HCT116 (cell line): ENCODE measurements around the gene SPSB2. TPM values are rescaled to one million over a fixed set of nuclear protein-coding genes. Genes with fewer than 3 reads are reported as not detected.
A peak's percentile ranks its signal among the peaks of the same experiment; 100 is the strongest.

Experiments
- ATAC-seq: fragments of 200-7000 bp; cut with Tn5 transposase; 2 replicates; pipeline ENCODE4 v1.9.1; 2020; ENCODE audit warnings: mild to moderate bottlenecking, moderate library complexity
- BruUV-seq: library from RNA; stranded (reverse); fragments of 400-500 nt; replicated peaks from 2 replicates; lab custom pipeline; 2021; lab: Mats Ljungman, UMichigan
- CTCF ChIA-PET: fragments of 300-600 bp; sonication (Branson Sonifier 250); formaldehyde crosslinking; loops from one replicate; lab custom pipeline; 2021; ENCODE audit warnings: antibody characterized with exemption; lab: Charles Lee
- POLR2A ChIA-PET: fragments of 300-600, 350-600 bp; sonication (Branson Sonifier 250); formaldehyde crosslinking; loops from one replicate; lab custom pipeline; 2021; ENCODE audit warnings: antibody characterized with exemption; lab: Charles Lee
- RAD21 ChIA-PET, 2 experiments: fragments of 300-600 bp; sonication (Branson Sonifier 250); formaldehyde crosslinking; loops; one replicate each; lab custom pipeline; 2023; ENCODE audit warnings: low total read pairs in 2 of 2; ENCODE audit not compliant: uncharacterized antibody in 2 of 2, unreplicated experiment in 2 of 2, low non-redundant PET in 1 of 2; lab: Charles Lee
- DNase-seq: peaks from one replicate; pipeline ENCODE4 v3.0.0-alpha.2; 2010; ENCODE audit warnings: low read depth, low spot score
- H2AFZ ChIP-seq: fragments of 200-600 bp; shearing (Covaris generic), sonication (generic); 2 replicates; pipeline ENCODE4 v1.6.1; 2017; ENCODE audit warnings: low read depth, mixed run types, mixed read lengths, antibody characterized with exemption, low read length; ENCODE audit not compliant: poor library complexity, severe bottlenecking
- H3K27ac ChIP-seq: 2 replicates; pipeline ENCODE4 v1.5.1; 2012; ENCODE audit warnings: low read depth, low read length
- H3K27me3 ChIP-seq: fragments of 200-600 bp; sonication (generic); 2 replicates; pipeline ENCODE4 v1.6.1; 2016; ENCODE audit warnings: mixed run types, low read length, mixed read lengths; ENCODE audit not compliant: insufficient read depth
- H3K36me3 ChIP-seq, 2 experiments: fragments of 200-500 bp in 1 of 2; fragments of 200-600 bp in 1 of 2; sonication (Bioruptor generic) in 1 of 2; sonication (generic) in 1 of 2; 2 replicates each; pipeline versions ENCODE4 v1.5.1 to v1.6.1; 2014 to 2016; ENCODE audit warnings: low read length in 2 of 2, inconsistent platforms in 1 of 2, mixed read lengths in 1 of 2, mixed run types in 1 of 2; ENCODE audit not compliant: insufficient read depth in 2 of 2, control insufficient read depth in 1 of 2
- H3K4me1 ChIP-seq, 2 experiments: fragments of 200-600 bp in 1 of 2; sonication (generic) in 1 of 2; 2 replicates each; pipeline versions ENCODE4 v1.5.1 to v1.6.1; 2012 to 2017; ENCODE audit warnings: low read length in 2 of 2, inconsistent platforms in 1 of 2, mild to moderate bottlenecking in 1 of 2, mixed read lengths in 1 of 2, mixed run types in 1 of 2, moderate library complexity in 1 of 2; ENCODE audit not compliant: insufficient read depth in 2 of 2, control insufficient read depth in 1 of 2
- H3K4me2 ChIP-seq: fragments of 200-600 bp; sonication (generic); 2 replicates; pipeline ENCODE4 v1.6.1; 2017; ENCODE audit warnings: mixed run types, low read length, mixed read lengths
- H3K4me3 ChIP-seq, 2 experiments: fragments of 200-600 bp in 1 of 2; sonication (generic) in 1 of 2; replicated peaks in 1 of 2; 2 replicates each; pipeline ENCODE4 v1.5.1; 2011 to 2016; ENCODE audit warnings: low read length in 2 of 2, control low read depth in 1 of 2, low read depth in 1 of 2, mild to moderate bottlenecking in 1 of 2, mixed read lengths in 1 of 2, mixed run types in 1 of 2
- H3K79me2 ChIP-seq: fragments of 200-600 bp; sonication (generic); 2 replicates; pipeline ENCODE4 v1.6.1; 2017; ENCODE audit warnings: mild to moderate bottlenecking, mixed run types, low read length, moderate library complexity, mixed read lengths; ENCODE audit not compliant: insufficient read depth
- H3K9ac ChIP-seq: fragments of 200-600 bp; sonication (generic); 2 replicates; pipeline ENCODE4 v1.6.1; 2016; ENCODE audit warnings: low read length, mixed read lengths
- H3K9me2 ChIP-seq: fragments of 200-600 bp; sonication (generic), shearing (Covaris generic); 2 replicates; pipeline ENCODE4 v1.6.1; 2017; ENCODE audit warnings: mixed run types, mild to moderate bottlenecking, moderate library complexity; ENCODE audit not compliant: insufficient read depth
- H3K9me3 ChIP-seq, 2 experiments: fragments of 200-500 bp in 1 of 2; fragments of 200-600 bp in 1 of 2; sonication (Bioruptor generic) in 1 of 2; sonication (generic) in 1 of 2; 2 replicates each; pipeline ENCODE4 v1.6.1; 2014 to 2017; ENCODE audit warnings: low read length in 2 of 2, mixed read lengths in 2 of 2, inconsistent platforms in 1 of 2, low read depth in 1 of 2, mild to moderate bottlenecking in 1 of 2, mixed run types in 1 of 2, moderate library complexity in 1 of 2; ENCODE audit not compliant: control insufficient read depth in 1 of 2, insufficient read depth in 1 of 2
- H4K20me1 ChIP-seq: fragments of 200-600 bp; sonication (generic), shearing (Covaris generic); 2 replicates; pipeline ENCODE4 v1.6.1; 2017; ENCODE audit warnings: mixed run types, mild to moderate bottlenecking, moderate library complexity; ENCODE audit not compliant: insufficient read depth
- ATF3 ChIP-seq: IDR thresholded peaks from 2 replicates; pipeline ENCODE4 v1.6.1; 2012
- CBX3 ChIP-seq: IDR thresholded peaks from 2 replicates; pipeline ENCODE4 v1.6.1; 2012; ENCODE audit warnings: low read depth
- EGR1 ChIP-seq: IDR thresholded peaks from 2 replicates; pipeline ENCODE4 v1.6.1; 2012; ENCODE audit warnings: low read depth
- FOSL1 ChIP-seq: IDR thresholded peaks from 2 replicates; pipeline ENCODE4 v1.6.1; 2012; ENCODE audit warnings: low read depth
- POLR2AphosphoS5 ChIP-seq: IDR thresholded peaks from 2 replicates; pipeline ENCODE4 v1.6.1; 2011; ENCODE audit warnings: mild to moderate bottlenecking, low read depth, low read length, moderate library complexity
- RAD21 ChIP-seq: IDR thresholded peaks from 2 replicates; pipeline ENCODE4 v1.6.1; 2012; ENCODE audit warnings: low read depth, mild to moderate bottlenecking
- SP1 ChIP-seq: IDR thresholded peaks from 2 replicates; pipeline ENCODE4 v1.6.1; 2012; ENCODE audit warnings: low read depth
- SRF ChIP-seq: IDR thresholded peaks from 2 replicates; pipeline ENCODE4 v1.6.1; 2012; ENCODE audit warnings: low read depth
- TCF7L2 ChIP-seq: IDR thresholded peaks from 2 replicates; pipeline ENCODE4 v1.7.0; 2011; ENCODE audit warnings: borderline replicate concordance, inconsistent platforms; ENCODE audit not compliant: insufficient read depth, insufficient read length; ENCODE audit errors: extremely low read depth
- YY1 ChIP-seq: IDR thresholded peaks from 2 replicates; pipeline ENCODE4 v1.6.1; 2011; ENCODE audit warnings: low read length, low read depth, moderate library complexity, mild to moderate bottlenecking; ENCODE audit not compliant: insufficient replicate concordance; ENCODE audit errors: extremely low read depth
- ZFX ChIP-seq: fragments of 450-650 bp; IDR thresholded peaks from 2 replicates; pipeline ENCODE4 v1.6.1; 2017
- ZNF274 ChIP-seq: fragments of 200-500 bp; sonication (Bioruptor generic); IDR thresholded peaks from 2 replicates; pipeline ENCODE4 v1.6.1; 2014; ENCODE audit warnings: mild to moderate bottlenecking, low read depth, low read length, inconsistent platforms
- intact Hi-C: fragments of 100-400 bp; cut with micrococcal nuclease; formaldehyde crosslinking; loops from 2 replicates; pipeline ENCODE4 v1.10.0; 2022
- total RNA-seq: library from RNA; stranded (reverse); gene quantifications from one replicate; pipeline ENCODE4 v1.2.1, GENCODE V29; 2021; ENCODE audit not compliant: unreplicated experiment
- TF ChIP-seq, protein P1 (sequence below): IDR thresholded peaks from 2 replicates; pipeline ENCODE4 v1.6.1; 2012; ENCODE audit warnings: low read depth
- TF ChIP-seq, protein P2 (sequence below), 3 experiments: fragments of 200-600 bp in 1 of 3; sonication (generic) in 1 of 3; IDR thresholded peaks in 2 of 3; conservative IDR thresholded peaks in 1 of 3; 2 replicates each; pipeline ENCODE4 v1.5.1; 2012 to 2017; ENCODE audit warnings: low read depth in 2 of 3, low read length in 2 of 3, antibody characterized with exemption in 1 of 3, borderline replicate concordance in 1 of 3, control low read depth in 1 of 3, mild to moderate bottlenecking in 1 of 3, mixed read lengths in 1 of 3, mixed run types in 1 of 3, moderate library complexity in 1 of 3; ENCODE audit not compliant: insufficient read depth in 1 of 3
- TF ChIP-seq, protein P3 (sequence below): IDR thresholded peaks from 2 replicates; pipeline ENCODE4 v1.6.1; 2012
- TF ChIP-seq, protein P4 (sequence below): IDR thresholded peaks from 2 replicates; pipeline ENCODE4 v1.6.1; 2011; ENCODE audit warnings: mild to moderate bottlenecking, low read length, moderate library complexity; ENCODE audit not compliant: insufficient replicate concordance; ENCODE audit errors: extremely low read depth

The SPSB2 gene
- total RNA-seq, 1 experiment from 2014 or later, result 10.0 TPM

- DNase-seq (peak; percentile 47), ATAC-seq (peak; percentile 46)
- intact Hi-C loops, result loop anchor here (1.0 kb wide), 2 partner anchors 72 to 90 kb away; partner anchors contain the start of gene MLF2
- Histone ChIP-seq H3K9ac (no peak overlapping the region), H2AFZ (no peak overlapping the region), H4K20me1 (no peaks in the 10 kb centered on the region), H3K4me2 (no peak overlapping the region), H3K36me3 (peaks cover 0 to 4% of the 10 kb centered on the region in 2 experiments; a peak in 1 of 4 replicates), H3K4me1 (peaks cover 25 to 54% of the 10 kb centered on the region in 2 experiments), H3K79me2 (peaks cover 31% of the 10 kb centered on the region), H3K27me3 (peaks cover 6% of the 10 kb centered on the region; the same call in 1 of the 2 replicates), H3K9me3 (no peaks in the 10 kb centered on the region), H3K9me2 (no peaks in the 10 kb centered on the region), H3K4me3 (no peak overlapping the region), H3K27ac (0 out of 2 replicates have a peak overlapping the region, but pooled peaks have one; percentile 78)
- CTCF ChIA-PET, result interaction anchor here (0.9 to 2.8 kb wide), 4 partner anchors 26 to 254 kb away, joined by 3 to 10 read pairs (median 3); partner anchors contain the start of genes MLF2 and USP5
- POLR2A ChIA-PET, result no interaction called here
- no TSS peak for BruUV-seq
- RAD21 ChIA-PET, result no interaction called here
- TF ChIP-seq SP1 (no peak), RAD21 (no peak), FOSL1 (no peak), YY1 (no peak), ATF3 (no peak), ZFX (no peak), CBX3 (no peak), EGR1 (no peak), SRF (no peak), ZNF274 (no peak), POLR2AphosphoS5 (peak; percentile 29; the same call in 1 of the 2 replicates), TCF7L2 (peak; percentile 13)
- TF ChIP-seq, protein P1, sequence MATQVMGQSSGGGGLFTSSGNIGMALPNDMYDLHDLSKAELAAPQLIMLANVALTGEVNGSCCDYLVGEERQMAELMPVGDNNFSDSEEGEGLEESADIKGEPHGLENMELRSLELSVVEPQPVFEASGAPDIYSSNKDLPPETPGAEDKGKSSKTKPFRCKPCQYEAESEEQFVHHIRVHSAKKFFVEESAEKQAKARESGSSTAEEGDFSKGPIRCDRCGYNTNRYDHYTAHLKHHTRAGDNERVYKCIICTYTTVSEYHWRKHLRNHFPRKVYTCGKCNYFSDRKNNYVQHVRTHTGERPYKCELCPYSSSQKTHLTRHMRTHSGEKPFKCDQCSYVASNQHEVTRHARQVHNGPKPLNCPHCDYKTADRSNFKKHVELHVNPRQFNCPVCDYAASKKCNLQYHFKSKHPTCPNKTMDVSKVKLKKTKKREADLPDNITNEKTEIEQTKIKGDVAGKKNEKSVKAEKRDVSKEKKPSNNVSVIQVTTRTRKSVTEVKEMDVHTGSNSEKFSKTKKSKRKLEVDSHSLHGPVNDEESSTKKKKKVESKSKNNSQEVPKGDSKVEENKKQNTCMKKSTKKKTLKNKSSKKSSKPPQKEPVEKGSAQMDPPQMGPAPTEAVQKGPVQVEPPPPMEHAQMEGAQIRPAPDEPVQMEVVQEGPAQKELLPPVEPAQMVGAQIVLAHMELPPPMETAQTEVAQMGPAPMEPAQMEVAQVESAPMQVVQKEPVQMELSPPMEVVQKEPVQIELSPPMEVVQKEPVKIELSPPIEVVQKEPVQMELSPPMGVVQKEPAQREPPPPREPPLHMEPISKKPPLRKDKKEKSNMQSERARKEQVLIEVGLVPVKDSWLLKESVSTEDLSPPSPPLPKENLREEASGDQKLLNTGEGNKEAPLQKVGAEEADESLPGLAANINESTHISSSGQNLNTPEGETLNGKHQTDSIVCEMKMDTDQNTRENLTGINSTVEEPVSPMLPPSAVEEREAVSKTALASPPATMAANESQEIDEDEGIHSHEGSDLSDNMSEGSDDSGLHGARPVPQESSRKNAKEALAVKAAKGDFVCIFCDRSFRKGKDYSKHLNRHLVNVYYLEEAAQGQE, result no peak
- TF ChIP-seq, protein P2, sequence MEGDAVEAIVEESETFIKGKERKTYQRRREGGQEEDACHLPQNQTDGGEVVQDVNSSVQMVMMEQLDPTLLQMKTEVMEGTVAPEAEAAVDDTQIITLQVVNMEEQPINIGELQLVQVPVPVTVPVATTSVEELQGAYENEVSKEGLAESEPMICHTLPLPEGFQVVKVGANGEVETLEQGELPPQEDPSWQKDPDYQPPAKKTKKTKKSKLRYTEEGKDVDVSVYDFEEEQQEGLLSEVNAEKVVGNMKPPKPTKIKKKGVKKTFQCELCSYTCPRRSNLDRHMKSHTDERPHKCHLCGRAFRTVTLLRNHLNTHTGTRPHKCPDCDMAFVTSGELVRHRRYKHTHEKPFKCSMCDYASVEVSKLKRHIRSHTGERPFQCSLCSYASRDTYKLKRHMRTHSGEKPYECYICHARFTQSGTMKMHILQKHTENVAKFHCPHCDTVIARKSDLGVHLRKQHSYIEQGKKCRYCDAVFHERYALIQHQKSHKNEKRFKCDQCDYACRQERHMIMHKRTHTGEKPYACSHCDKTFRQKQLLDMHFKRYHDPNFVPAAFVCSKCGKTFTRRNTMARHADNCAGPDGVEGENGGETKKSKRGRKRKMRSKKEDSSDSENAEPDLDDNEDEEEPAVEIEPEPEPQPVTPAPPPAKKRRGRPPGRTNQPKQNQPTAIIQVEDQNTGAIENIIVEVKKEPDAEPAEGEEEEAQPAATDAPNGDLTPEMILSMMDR (IDR thresholded peaks at IDR 0.05 in 2 of 3, conservative IDR thresholded peaks at IDR 0.05 in 1 of 3; ENCODE audit: borderline replicate concordance in 1 of 3, insufficient read depth in 1 of 3, low read depth in 2 of 3, low read length in 2 of 3), result peak in 2 of 3 experiments; percentile 91 to 98; a peak in 4 of 6 replicates
- TF ChIP-seq, protein P3, sequence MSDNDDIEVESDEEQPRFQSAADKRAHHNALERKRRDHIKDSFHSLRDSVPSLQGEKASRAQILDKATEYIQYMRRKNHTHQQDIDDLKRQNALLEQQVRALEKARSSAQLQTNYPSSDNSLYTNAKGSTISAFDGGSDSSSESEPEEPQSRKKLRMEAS, result no peak
- TF ChIP-seq, protein P4, sequence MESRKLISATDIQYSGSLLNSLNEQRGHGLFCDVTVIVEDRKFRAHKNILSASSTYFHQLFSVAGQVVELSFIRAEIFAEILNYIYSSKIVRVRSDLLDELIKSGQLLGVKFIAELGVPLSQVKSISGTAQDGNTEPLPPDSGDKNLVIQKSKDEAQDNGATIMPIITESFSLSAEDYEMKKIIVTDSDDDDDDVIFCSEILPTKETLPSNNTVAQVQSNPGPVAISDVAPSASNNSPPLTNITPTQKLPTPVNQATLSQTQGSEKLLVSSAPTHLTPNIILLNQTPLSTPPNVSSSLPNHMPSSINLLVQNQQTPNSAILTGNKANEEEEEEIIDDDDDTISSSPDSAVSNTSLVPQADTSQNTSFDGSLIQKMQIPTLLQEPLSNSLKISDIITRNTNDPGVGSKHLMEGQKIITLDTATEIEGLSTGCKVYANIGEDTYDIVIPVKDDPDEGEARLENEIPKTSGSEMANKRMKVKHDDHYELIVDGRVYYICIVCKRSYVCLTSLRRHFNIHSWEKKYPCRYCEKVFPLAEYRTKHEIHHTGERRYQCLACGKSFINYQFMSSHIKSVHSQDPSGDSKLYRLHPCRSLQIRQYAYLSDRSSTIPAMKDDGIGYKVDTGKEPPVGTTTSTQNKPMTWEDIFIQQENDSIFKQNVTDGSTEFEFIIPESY, result no peak
Observed at GRCh38 chr12:6825398-6826124, 47.5 kb downstream of the SPSB2 start.
